ENCODE data around the gene AFF4.

AFF4 gene

GRCh38 chr5:132826424-132827082, 136.9 kb downstream of the AFF4 start:
- DNase-seq = no peak

- no peak for DNase-seq
Measured at GRCh38 chr5:132825834-132826391, 137.5 kb downstream of the AFF4 start.
